HL-60 (cell line): Measurements from ENCODE around the gene TRMT5.

ENCODE experiments used
- SPI1 ChIP-seq: IDR thresholded peaks from 2 replicates; pipeline ENCODE4 v1.6.1; 2012; ENCODE audit warnings: low read depth, mild to moderate bottlenecking, borderline replicate concordance
- TF ChIP-seq, protein P1 (sequence below): IDR thresholded peaks from one replicate; pipeline ENCODE4 v1.5.1; 2011; ENCODE audit warnings: low read length, control low read depth, inconsistent platforms; ENCODE audit not compliant: insufficient read depth

DNA sequence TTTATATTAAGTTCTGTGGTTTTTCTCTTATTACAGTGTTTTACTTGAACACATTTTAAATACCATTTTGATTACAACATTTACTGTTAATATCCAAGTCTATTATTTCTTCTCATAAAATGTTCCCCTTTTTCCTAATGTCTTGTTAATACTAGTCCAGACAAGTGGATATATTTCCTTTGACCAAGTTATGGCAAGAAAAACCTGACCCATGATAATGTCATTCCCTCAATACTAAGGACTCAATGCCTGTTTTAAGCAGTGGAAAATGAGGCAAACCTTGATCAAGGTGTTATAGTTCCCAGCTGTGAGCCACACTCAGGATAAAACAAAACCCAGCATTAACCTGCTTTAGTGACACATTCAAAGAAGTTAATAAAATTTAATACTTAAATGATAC lies 12.2 kb downstream of the TRMT5 start:
- TF ChIP-seq, protein P1, sequence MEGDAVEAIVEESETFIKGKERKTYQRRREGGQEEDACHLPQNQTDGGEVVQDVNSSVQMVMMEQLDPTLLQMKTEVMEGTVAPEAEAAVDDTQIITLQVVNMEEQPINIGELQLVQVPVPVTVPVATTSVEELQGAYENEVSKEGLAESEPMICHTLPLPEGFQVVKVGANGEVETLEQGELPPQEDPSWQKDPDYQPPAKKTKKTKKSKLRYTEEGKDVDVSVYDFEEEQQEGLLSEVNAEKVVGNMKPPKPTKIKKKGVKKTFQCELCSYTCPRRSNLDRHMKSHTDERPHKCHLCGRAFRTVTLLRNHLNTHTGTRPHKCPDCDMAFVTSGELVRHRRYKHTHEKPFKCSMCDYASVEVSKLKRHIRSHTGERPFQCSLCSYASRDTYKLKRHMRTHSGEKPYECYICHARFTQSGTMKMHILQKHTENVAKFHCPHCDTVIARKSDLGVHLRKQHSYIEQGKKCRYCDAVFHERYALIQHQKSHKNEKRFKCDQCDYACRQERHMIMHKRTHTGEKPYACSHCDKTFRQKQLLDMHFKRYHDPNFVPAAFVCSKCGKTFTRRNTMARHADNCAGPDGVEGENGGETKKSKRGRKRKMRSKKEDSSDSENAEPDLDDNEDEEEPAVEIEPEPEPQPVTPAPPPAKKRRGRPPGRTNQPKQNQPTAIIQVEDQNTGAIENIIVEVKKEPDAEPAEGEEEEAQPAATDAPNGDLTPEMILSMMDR, result no peak
- TF ChIP-seq SPI1, result no peak
